ENCODE data around the gene MAGT1.

GRCh38 chrX:77938083-77938680, 42.9 kb upstream of the MAGT1 start:
- TF ChIP-seq CTCF (IDR thresholded peaks at IDR 0.05) (no peak), EZH2phosphoT487 (IDR thresholded peaks at IDR 0.05) (no peak), EZH2 (IDR thresholded peaks at IDR 0.05) (no peak)
